ENCODE measurements around the gene GNRH2.

- TF ChIP-seq GATA3 (IDR thresholded peaks at IDR 0.05; ENCODE audit: low read depth, low read length), result no peak
- TF ChIP-seq GATA2 (IDR thresholded peaks at IDR 0.05; ENCODE audit: low read depth, low read length), result no peak
Observed at GRCh38 chr20:3092611-3093379, 49.4 kb downstream of the GNRH2 start.

Measured in SH-SY5Y (cell line).